WTC11 (cell line): ENCODE results near the gene DOCK1. TPM values are rescaled to one million over a fixed set of nuclear protein-coding genes. Genes with fewer than 3 reads are reported as not detected.

Experiments used
- ATAC-seq: fragments of 200-7000 bp; cut with Tn5 transposase; 2 replicates; pipeline ENCODE4 v1.10.0; 2021; ENCODE audit warnings: mild to moderate bottlenecking, moderate library complexity
- CTCF ChIA-PET: fragments of 300-600 bp; sonication (Branson Sonifier 250); formaldehyde crosslinking; loops from one replicate; lab custom pipeline; 2021; ENCODE audit warnings: antibody characterized with exemption; lab: Charles Lee
- POLR2A ChIA-PET: fragments of 350-600 bp; sonication (Branson Sonifier 250); formaldehyde crosslinking; loops from one replicate; lab custom pipeline; 2021; ENCODE audit warnings: antibody characterized with exemption; lab: Charles Lee
- DNase-seq: peaks from one replicate; pipeline ENCODE4 v3.0.0; 2021; ENCODE audit warnings: low spot score
- H3K27ac Mint-ChIP-seq: 2 replicates; pipeline ENCODE4 v1.8.0; 2021; ENCODE audit warnings: mixed read lengths
- H3K27me3 Mint-ChIP-seq: 2 replicates; pipeline ENCODE4 v1.8.0; 2021; ENCODE audit warnings: low read depth, mild to moderate bottlenecking, moderate library complexity, mixed read lengths
- H3K36me3 Mint-ChIP-seq: 2 replicates; pipeline ENCODE4 v1.8.0; 2021; ENCODE audit warnings: mixed read lengths
- H3K4me1 Mint-ChIP-seq: 2 replicates; pipeline ENCODE4 v1.8.0; 2022; ENCODE audit warnings: mixed read lengths
- H3K4me3 Mint-ChIP-seq: 2 replicates; pipeline ENCODE4 v1.8.0; 2021; ENCODE audit warnings: mild to moderate bottlenecking, moderate library complexity, mixed read lengths
- H3K9me3 Mint-ChIP-seq: 2 replicates; pipeline ENCODE4 v1.8.0; 2021; ENCODE audit warnings: mixed read lengths
- ATF1 ChIP-seq: sonication (generic); formaldehyde crosslinking; IDR thresholded peaks from 2 replicates; pipeline ENCODE4 v1.8.1; 2023; ENCODE audit warnings: mild to moderate bottlenecking, moderate library complexity, missing genetic modification reagents
- EMX1 ChIP-seq: fragments of 250-450 bp; sonication (Bioruptor Pico); IDR thresholded peaks from 2 replicates; pipeline ENCODE4 v1.8.0; 2021; ENCODE audit warnings: mild to moderate bottlenecking
- ESRRA ChIP-seq: sonication (generic); formaldehyde crosslinking; IDR thresholded peaks from 2 replicates; pipeline ENCODE4 v1.8.1; 2022; ENCODE audit warnings: mild to moderate bottlenecking, missing genetic modification reagents, borderline replicate concordance
- FOXK1 ChIP-seq: sonication (generic); formaldehyde crosslinking; IDR thresholded peaks from 2 replicates; pipeline ENCODE4 v1.8.0; 2022; ENCODE audit warnings: mild to moderate bottlenecking, moderate library complexity, missing genetic modification reagents
- FOXP1 ChIP-seq: sonication (generic); formaldehyde crosslinking; IDR thresholded peaks from 2 replicates; pipeline ENCODE4 v1.8.0; 2022; ENCODE audit warnings: missing genetic modification reagents, mild to moderate bottlenecking, moderate library complexity, borderline replicate concordance
- GRHL2 ChIP-seq: fragments of 250-450 bp; sonication (Bioruptor Pico); IDR thresholded peaks from 2 replicates; pipeline ENCODE4 v1.8.0; 2022; ENCODE audit warnings: mild to moderate bottlenecking, moderate library complexity; ENCODE audit not compliant: insufficient replicate concordance, severe bottlenecking
- GTF2I ChIP-seq: fragments of 250-450 bp; sonication (Bioruptor Pico); conservative IDR thresholded peaks from 2 replicates; pipeline ENCODE4 v1.4.0; 2021; ENCODE audit warnings: mild to moderate bottlenecking
- HMGA2 ChIP-seq: fragments of 250-450 bp; sonication (Bioruptor Pico); IDR thresholded peaks from 2 replicates; pipeline ENCODE4 v1.4.0; 2021; ENCODE audit warnings: mild to moderate bottlenecking, moderate library complexity
- IRF1 ChIP-seq: sonication (generic); formaldehyde crosslinking; IDR thresholded peaks from 2 replicates; pipeline ENCODE4 v1.8.0; 2023; ENCODE audit warnings: missing genetic modification reagents
- JUN ChIP-seq: sonication (generic); formaldehyde crosslinking; IDR thresholded peaks from 2 replicates; pipeline ENCODE4 v1.8.0; 2023; ENCODE audit warnings: mild to moderate bottlenecking, missing genetic modification reagents
- NFATC4 ChIP-seq: fragments of 250-450 bp; sonication (Bioruptor Pico); IDR thresholded peaks from 2 replicates; pipeline ENCODE4 v1.9.0; 2021; ENCODE audit warnings: mild to moderate bottlenecking
- NFYB ChIP-seq: sonication (generic); formaldehyde crosslinking; conservative IDR thresholded peaks from 2 replicates; pipeline ENCODE4 v1.8.0; 2022; ENCODE audit warnings: low read depth, missing genetic modification reagents
- PREB ChIP-seq: sonication (generic); formaldehyde crosslinking; IDR thresholded peaks from 2 replicates; pipeline ENCODE4 v1.8.1; 2022; ENCODE audit warnings: mild to moderate bottlenecking, missing genetic modification reagents, moderate library complexity, borderline replicate concordance
- SOX15 ChIP-seq: fragments of 250-450 bp; sonication (Bioruptor Pico); IDR thresholded peaks from 2 replicates; pipeline ENCODE4 v1.9.0; 2021; ENCODE audit warnings: mild to moderate bottlenecking
- USF1 ChIP-seq: sonication (generic); formaldehyde crosslinking; IDR thresholded peaks from 2 replicates; pipeline ENCODE4 v1.8.0; 2022; ENCODE audit warnings: mild to moderate bottlenecking, missing genetic modification reagents
- USF2 ChIP-seq: sonication (generic); formaldehyde crosslinking; IDR thresholded peaks from 2 replicates; pipeline ENCODE4 v1.8.1; 2023; ENCODE audit warnings: mild to moderate bottlenecking, missing genetic modification reagents, moderate library complexity
- ZBTB21 ChIP-seq: sonication (generic); formaldehyde crosslinking; IDR thresholded peaks from 2 replicates; pipeline ENCODE4 v1.8.1; 2023; ENCODE audit warnings: mild to moderate bottlenecking, missing genetic modification reagents, borderline replicate concordance
- ZNF121 ChIP-seq: sonication (generic); formaldehyde crosslinking; IDR thresholded peaks from 2 replicates; pipeline ENCODE4 v1.8.0; 2023; ENCODE audit warnings: missing genetic modification reagents
- ZNF263 ChIP-seq: sonication (generic); formaldehyde crosslinking; IDR thresholded peaks from 2 replicates; pipeline ENCODE4 v1.8.1; 2022; ENCODE audit warnings: low read depth, mild to moderate bottlenecking, moderate library complexity, missing genetic modification reagents
- ZNF423 ChIP-seq: fragments of 250-450 bp; sonication (Bioruptor Pico); IDR thresholded peaks from 2 replicates; pipeline ENCODE4 v2.1.2; 2022; ENCODE audit warnings: mild to moderate bottlenecking, moderate library complexity
- ZNF425 ChIP-seq: fragments of 250-450 bp; sonication (Bioruptor Pico); conservative IDR thresholded peaks from 2 replicates; pipeline ENCODE4 v1.9.0; 2021; ENCODE audit warnings: mild to moderate bottlenecking
- ZNF671 ChIP-seq: fragments of 250-450 bp; sonication (Bioruptor Pico); IDR thresholded peaks from 2 replicates; pipeline ENCODE4 v1.8.0; 2021; ENCODE audit warnings: mild to moderate bottlenecking
- total RNA-seq: library from RNA; stranded (reverse); gene quantifications from 3 replicates; pipeline ENCODE4 v1.2.3, GENCODE V29; 2021

The DOCK1 gene
- total RNA-seq, 1 experiment from 2014 or later, result 52.1 TPM

GRCh38 chr10:127442220-127442525 is 536.9 kb downstream of the DOCK1 start (continued):
- no peak for TF ChIP-seq IRF1 (CRISPR knock-in tag)
- no peak for TF ChIP-seq ZBTB21 (CRISPR knock-in tag)
- TF ChIP-seq NFATC4, result no peak
- TF ChIP-seq ZNF121 (CRISPR knock-in tag), result no peak
- no peak for TF ChIP-seq NFYB
- TF ChIP-seq FOXP1 (CRISPR knock-in tag), result no peak
- no peak for TF ChIP-seq USF2 (CRISPR knock-in tag)

GRCh38 chr10:127444155-127444554 is 538.9 kb downstream of the DOCK1 start:
- Mint-ChIP-seq H3K4me3 (no peak overlapping the region), H3K27ac (no peak overlapping the region), H3K27me3 (no peaks in the 10 kb centered on the region), H3K9me3 (peaks cover 18% of the 10 kb centered on the region), H3K36me3 (peaks cover 67% of the 10 kb centered on the region), H3K4me1 (peaks cover 27% of the 10 kb centered on the region)
- ATAC-seq (no peak), DNase-seq (no peak)
- no peak for TF ChIP-seq GTF2I (CRISPR knock-in tag)
- no peak for TF ChIP-seq EMX1 (CRISPR knock-in tag)
- TF ChIP-seq ATF1 (CRISPR knock-in tag), result no peak
- TF ChIP-seq SOX15 (CRISPR knock-in tag), result no peak
- TF ChIP-seq JUN, result no peak
- ChIA-PET POLR2A (interaction anchor here (0.5 kb wide), 1 partner anchor 169 kb away, joined by 3 read pairs; no protein-coding TSS in a partner anchor), CTCF (no interaction called here)

- Mint-ChIP-seq H3K27me3 (no peaks in the 10 kb centered on the region), H3K36me3 (peaks cover 58% of the 10 kb centered on the region), H3K4me3 (no peak overlapping the region), H3K9me3 (peaks cover 18% of the 10 kb centered on the region), H3K27ac (no peak overlapping the region), H3K4me1 (peaks cover 11% of the 10 kb centered on the region)
- DNase-seq (no peak), ATAC-seq (no peak)
- TF ChIP-seq FOXK1, result no peak
- no peak for TF ChIP-seq ESRRA (CRISPR knock-in tag)
- TF ChIP-seq ZNF425, result no peak
- no peak for TF ChIP-seq ZNF263
- no peak for TF ChIP-seq HMGA2
- TF ChIP-seq PREB (CRISPR knock-in tag), result no peak
- no peak for TF ChIP-seq ZNF671 (CRISPR knock-in tag)
- TF ChIP-seq GRHL2, result no peak
- TF ChIP-seq ZNF423 (CRISPR knock-in tag), result no peak
- no peak for TF ChIP-seq USF1
- POLR2A ChIA-PET, result no interaction called here
- CTCF ChIA-PET, result no interaction called here
These were observed 542.0 kb downstream of the DOCK1 start for GRCh38 chr10:127447197-127447596.
